HG03064 (cell line): ENCODE results near the gene DTNBP1.

Experiments used
- ATAC-seq: cut with Tn5 transposase; IDR thresholded peaks from one replicate; pipeline ENCODE4 v1.9.1; 2021; ENCODE audit warnings: low read depth; ENCODE audit not compliant: unreplicated experiment

DTNBP1 gene

GRCh38 chr6:15536198-15536955 lies 126.5 kb downstream of the DTNBP1 start:
- ATAC-seq, result no peak

- no peak for ATAC-seq
Observed at GRCh38 chr6:15535495-15536197, 127.2 kb downstream of the DTNBP1 start.

GRCh38 chr6:15534974-15535373 lies 127.9 kb downstream of the DTNBP1 start:
- ATAC-seq, result no peak

DNA sequence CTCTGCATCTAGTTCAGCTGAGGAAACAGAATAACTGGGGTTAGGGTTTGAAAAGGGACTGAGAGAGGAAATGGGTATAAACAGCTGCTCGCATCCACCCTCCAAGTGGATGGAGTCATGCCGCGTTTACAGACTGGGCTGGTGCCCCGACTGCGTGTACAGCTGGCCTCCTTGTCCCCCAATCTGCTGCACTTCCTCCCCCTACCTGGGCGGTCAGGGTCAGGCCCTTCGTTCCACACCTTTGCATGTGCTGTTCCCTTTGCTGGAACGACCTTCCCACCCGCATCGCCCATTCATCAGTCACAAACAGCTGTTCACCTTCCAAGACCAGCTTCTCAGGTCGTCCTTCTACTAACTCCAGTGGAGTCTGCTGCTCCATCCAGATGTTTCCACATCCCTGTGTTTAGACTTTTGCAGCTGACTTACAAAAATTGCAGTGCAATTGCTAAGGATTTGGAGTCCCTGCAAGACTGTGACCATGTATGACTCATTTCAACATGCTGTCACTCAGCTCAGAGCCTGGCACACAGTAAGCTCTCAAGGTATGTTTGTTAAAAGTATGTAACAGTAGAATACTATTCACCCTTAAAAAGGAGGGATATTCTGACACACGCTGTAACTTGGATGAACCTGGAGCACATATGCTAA lies 129.3 kb downstream of the DTNBP1 start:
- ATAC-seq, result no peak

GRCh38 chr6:15531973-15532372 lies 130.9 kb downstream of the DTNBP1 start:
- no peak for ATAC-seq

- ATAC-seq, result no peak
Observed at GRCh38 chr6:15530411-15530810, 132.4 kb downstream of the DTNBP1 start.

GRCh38 chr6:15528870-15529269 lies 134.0 kb downstream of the DTNBP1 start:
- ATAC-seq, result no peak

DNA sequence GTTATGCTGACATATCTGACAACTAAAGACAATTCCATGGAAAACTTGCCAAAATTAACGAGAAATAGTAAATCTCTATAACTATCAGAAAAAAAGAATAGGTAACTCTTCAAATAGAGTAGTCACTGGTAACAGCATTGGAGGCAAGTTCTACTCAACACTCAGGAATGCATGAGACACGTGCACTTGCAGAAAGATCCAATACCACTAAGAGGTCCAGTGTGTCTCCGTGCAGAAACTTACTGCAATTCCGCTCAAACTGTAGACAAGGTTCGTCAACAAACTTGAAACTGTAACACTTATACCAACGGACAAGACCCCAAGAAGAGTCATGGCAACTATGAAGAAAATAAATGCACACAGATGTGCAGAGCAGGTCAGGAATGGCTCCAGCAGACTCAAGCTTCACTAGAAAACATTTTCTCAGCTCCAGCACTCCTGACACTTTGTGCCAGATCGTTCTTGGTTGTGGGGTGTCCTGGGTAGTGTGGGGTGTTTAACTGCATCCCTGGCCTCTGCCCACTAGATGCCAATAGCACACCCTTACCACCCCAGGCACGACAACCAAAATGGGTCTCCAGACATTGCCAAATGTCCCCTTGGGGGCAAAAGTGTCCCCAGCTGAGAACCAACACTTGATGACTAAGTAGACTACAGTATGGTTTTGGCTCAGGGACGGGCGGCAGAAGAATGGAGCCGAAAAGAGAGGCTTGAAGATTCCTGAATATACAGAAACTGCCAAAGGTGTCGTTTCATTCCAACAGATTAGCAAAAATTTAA lies 134.8 kb downstream of the DTNBP1 start:
- ATAC-seq, result no peak

- no peak for ATAC-seq
Observed at GRCh38 chr6:15526212-15526701, 136.6 kb downstream of the DTNBP1 start.

GRCh38 chr6:15524861-15525401 lies 137.9 kb downstream of the DTNBP1 start:
- no peak for ATAC-seq

- ATAC-seq, result no peak
Observed at GRCh38 chr6:15523679-15524630, 138.9 kb downstream of the DTNBP1 start.

GRCh38 chr6:15522856-15523529 lies 139.8 kb downstream of the DTNBP1 start:
- no peak for ATAC-seq

DNA sequence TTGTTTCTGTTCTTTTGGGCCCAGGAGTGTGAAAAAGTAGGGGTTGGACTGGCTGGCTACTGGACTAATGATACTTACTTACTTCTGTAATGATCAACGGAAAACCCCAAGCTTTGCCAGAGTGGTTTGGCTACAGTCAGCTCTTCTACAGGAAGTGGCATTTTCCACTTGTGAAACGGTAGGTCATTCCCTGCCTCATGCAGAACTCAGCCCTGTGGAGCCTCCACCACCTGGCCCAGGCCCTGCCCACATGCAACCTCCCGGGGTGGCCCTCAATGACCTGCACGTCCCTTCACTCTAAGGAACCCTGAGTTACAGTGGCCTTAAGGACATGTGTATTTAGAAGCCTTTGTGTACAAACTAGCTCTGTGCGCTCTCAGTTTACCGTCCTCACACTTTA lies 140.4 kb downstream of the DTNBP1 start:
- ATAC-seq, result no peak

DNA sequence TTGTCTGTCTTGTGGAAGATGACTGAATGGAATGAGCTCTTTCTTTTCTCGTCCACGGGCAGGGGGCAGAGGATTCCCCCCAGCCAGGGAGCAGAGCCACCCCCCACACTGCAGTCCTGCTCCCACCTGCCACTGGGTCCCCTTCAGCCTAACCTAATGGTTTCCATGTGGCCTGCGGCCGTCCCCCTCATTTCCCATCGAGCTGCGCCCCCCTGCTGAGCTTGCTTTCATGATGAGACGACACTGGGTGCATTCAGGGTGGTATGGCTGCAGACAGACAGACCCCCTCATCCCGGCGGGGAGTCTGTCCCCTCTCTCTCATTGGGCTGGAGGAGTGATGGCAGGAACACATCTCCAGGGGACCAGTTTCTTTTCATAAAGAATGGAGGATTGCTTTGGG lies 140.8 kb downstream of the DTNBP1 start:
- no peak for ATAC-seq

DNA sequence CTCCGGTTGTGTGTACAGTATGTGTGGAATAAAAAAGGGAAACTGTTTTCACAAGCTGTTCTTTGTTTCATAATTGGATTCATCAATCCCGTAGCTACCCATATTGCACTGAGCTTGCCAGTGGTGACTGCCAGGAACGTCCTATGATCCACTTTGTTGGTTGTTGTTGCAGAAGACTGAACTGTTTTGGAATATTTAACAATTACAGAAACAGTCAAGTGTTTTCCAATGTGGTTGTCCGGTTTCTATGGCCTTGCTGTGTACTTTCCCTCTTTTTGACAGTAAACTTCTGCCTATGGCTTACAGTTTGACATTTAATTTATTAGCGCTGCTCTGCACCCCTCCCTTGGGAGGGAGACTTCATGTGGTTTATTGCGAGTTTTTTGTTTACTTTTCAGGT lies 141.2 kb downstream of the DTNBP1 start:
- ATAC-seq, result no peak

GRCh38 chr6:15520626-15521203 lies 142.1 kb downstream of the DTNBP1 start:
- ATAC-seq, result no peak

DNA sequence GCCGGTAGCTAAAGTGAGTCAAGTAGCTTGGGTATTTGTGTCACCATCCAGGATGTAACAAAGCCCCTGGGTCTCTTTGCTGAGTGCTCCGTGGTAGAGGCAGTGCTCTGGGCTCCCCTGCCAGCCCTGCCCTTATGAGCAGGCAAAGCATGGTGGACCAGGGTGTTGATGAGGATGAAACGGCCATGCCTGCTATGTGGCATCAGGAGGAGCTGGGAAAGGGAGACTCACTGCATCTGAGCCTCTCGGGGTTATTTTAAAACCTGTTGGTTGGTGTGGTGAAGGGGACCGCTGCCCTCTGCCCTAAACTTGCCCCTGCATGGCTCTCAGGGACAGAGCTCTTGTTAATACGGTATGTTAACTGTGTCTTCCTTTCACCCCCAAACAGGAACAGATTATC lies 143.1 kb downstream of the DTNBP1 start:
- no peak for ATAC-seq

GRCh38 chr6:15518878-15519277 lies 143.9 kb downstream of the DTNBP1 start:
- ATAC-seq, result no peak
